ENCODE results near the gene RYR3. TPM values are rescaled to one million over a fixed set of nuclear protein-coding genes. Genes with fewer than 3 reads are reported as not detected.

The RYR3 gene
- total and polyA plus RNA-seq, 7 experiments from 2014 or later, result 0.10 to 5.3 (median 1.2) TPM; not detected in 3

GRCh38 chr15:33377204-33377603 is 66.4 kb downstream of the RYR3 start:
- intact Hi-C loops (cut with micrococcal nuclease), result no loop called here
- no peaks in the 10 kb centered on the region for H3K4me1 ChIP-seq (ENCODE audit: control insufficient read depth in 2 of 2, insufficient read depth in 2 of 2, low read length in 2 of 2)
- no peak overlapping the region for H3K27ac ChIP-seq (ENCODE audit: low read depth, low read length)
- Mint-ChIP-seq H3K9me3 (peaks cover 0 to 3% (median 0%) of the 10 kb centered on the region in 11 donors), H3K27me3 (peaks cover 0 to 38% (median 21%) of the 10 kb centered on the region in 5 donors), H3K27ac (no peak overlapping the region), H3K4me3 (no peak overlapping the region), H3K36me3 (no peaks in the 10 kb centered on the region), H3K4me1 (peaks cover 0 to 5% (median 0%) of the 10 kb centered on the region in 7 donors)
- H3K4me3 ChIP-seq (ENCODE audit: low read length), result no peak overlapping the region
- no peaks in the 10 kb centered on the region for H3K36me3 ChIP-seq (ENCODE audit: control insufficient read depth in 2 of 3, insufficient read depth in 3 of 3, low read length in 3 of 3)
- DNase-seq (no peak), ATAC-seq (no peak)
- ChIA-PET CTCF (no interaction called here), POLR2A (no interaction called here)
- no peaks in the 10 kb centered on the region for H3K27me3 ChIP-seq (ENCODE audit: control insufficient read depth in 2 of 2, insufficient read depth in 2 of 2, low read length in 2 of 2)
- H3K9me3 ChIP-seq (ENCODE audit: control insufficient read depth in 2 of 3, low read length in 3 of 3), result no peaks in the 10 kb centered on the region

- no peak for DNase-seq
- H3K27me3 ChIP-seq (ENCODE audit: control insufficient read depth in 2 of 2, insufficient read depth in 2 of 2, low read length in 2 of 2), result no peaks in the 10 kb centered on the region
- no peaks in the 10 kb centered on the region for H3K9me3 ChIP-seq (ENCODE audit: control insufficient read depth in 2 of 3, low read length in 3 of 3)
- no peak overlapping the region for H3K27ac ChIP-seq (ENCODE audit: low read depth, low read length)
- H3K4me1 ChIP-seq (ENCODE audit: control insufficient read depth in 2 of 2, insufficient read depth in 2 of 2, low read length in 2 of 2), result no peaks in the 10 kb centered on the region
- no peak overlapping the region for H3K4me3 Mint-ChIP-seq
- no peaks in the 10 kb centered on the region for H3K36me3 Mint-ChIP-seq
- intact Hi-C loops (cut with micrococcal nuclease), result no loop called here
- peaks cover 1 to 38% (median 18%) of the 10 kb centered on the region in 5 donors for H3K27me3 Mint-ChIP-seq
- no peak overlapping the region for H3K4me3 ChIP-seq (ENCODE audit: low read length)
- ChIA-PET CTCF (no interaction called here), POLR2A (no interaction called here)
- H3K36me3 ChIP-seq (ENCODE audit: control insufficient read depth in 2 of 3, insufficient read depth in 3 of 3, low read length in 3 of 3), result no peaks in the 10 kb centered on the region
- H3K27ac Mint-ChIP-seq, result no peak overlapping the region
- H3K4me1 Mint-ChIP-seq, result peaks cover 0 to 5% (median 0%) of the 10 kb centered on the region in 7 donors
- no peak for ATAC-seq
- H3K9me3 Mint-ChIP-seq, result peaks cover 0 to 3% (median 0%) of the 10 kb centered on the region in 11 donors
Observed at GRCh38 chr15:33378866-33379480, 68.2 kb downstream of the RYR3 start.

GRCh38 chr15:33380406-33380805 is 69.6 kb downstream of the RYR3 start:
- CTCF ChIA-PET, result no interaction called here
- Mint-ChIP-seq H3K27me3 (peaks cover 1 to 27% (median 18%) of the 10 kb centered on the region in 5 donors), H3K36me3 (no peaks in the 10 kb centered on the region), H3K27ac (no peak overlapping the region), H3K4me3 (no peak overlapping the region), H3K9me3 (peaks cover 0 to 3% (median 0%) of the 10 kb centered on the region in 11 donors), H3K4me1 (peaks cover 0 to under 1% (median 0%) of the 10 kb centered on the region in 7 donors)
- H3K4me3 ChIP-seq (ENCODE audit: low read length), result no peak overlapping the region
- POLR2A ChIA-PET, result no interaction called here
- no peak for ATAC-seq
- H3K27ac ChIP-seq (ENCODE audit: low read depth, low read length), result no peak overlapping the region
- H3K9me3 ChIP-seq (ENCODE audit: control insufficient read depth in 2 of 3, low read length in 3 of 3), result no peaks in the 10 kb centered on the region
- H3K36me3 ChIP-seq (ENCODE audit: control insufficient read depth in 2 of 3, insufficient read depth in 3 of 3, low read length in 3 of 3), result no peaks in the 10 kb centered on the region
- no peaks in the 10 kb centered on the region for H3K27me3 ChIP-seq (ENCODE audit: control insufficient read depth in 2 of 2, insufficient read depth in 2 of 2, low read length in 2 of 2)
- H3K4me1 ChIP-seq (ENCODE audit: control insufficient read depth in 2 of 2, insufficient read depth in 2 of 2, low read length in 2 of 2), result no peaks in the 10 kb centered on the region
- no peak for DNase-seq
- intact Hi-C loops (cut with micrococcal nuclease), result no loop called here

- H3K4me3 Mint-ChIP-seq, result no peak overlapping the region
- H3K36me3 Mint-ChIP-seq, result no peaks in the 10 kb centered on the region
- H3K4me1 ChIP-seq (ENCODE audit: control insufficient read depth in 2 of 2, insufficient read depth in 2 of 2, low read length in 2 of 2), result no peaks in the 10 kb centered on the region
- intact Hi-C loops (cut with micrococcal nuclease), result no loop called here
- H3K27ac Mint-ChIP-seq, result no peak overlapping the region
- no peak overlapping the region for H3K27ac ChIP-seq (ENCODE audit: low read depth, low read length)
- POLR2A ChIA-PET, result no interaction called here
- H3K4me3 ChIP-seq (ENCODE audit: low read length), result no peak overlapping the region
- CTCF ChIA-PET, result no interaction called here
- H3K9me3 Mint-ChIP-seq, result peaks cover 0 to 3% (median 0%) of the 10 kb centered on the region in 11 donors
- peaks cover 0 to under 1% of the 10 kb centered on the region in 2 donors for H3K27me3 ChIP-seq (ENCODE audit: control insufficient read depth in 2 of 2, insufficient read depth in 2 of 2, low read length in 2 of 2)
- ATAC-seq (no peak), DNase-seq (no peak)
- H3K9me3 ChIP-seq (ENCODE audit: control insufficient read depth in 2 of 3, low read length in 3 of 3), result no peaks in the 10 kb centered on the region
- no peaks in the 10 kb centered on the region for H3K4me1 Mint-ChIP-seq
- peaks cover 0 to 23% (median 19%) of the 10 kb centered on the region in 5 donors for H3K27me3 Mint-ChIP-seq
- H3K36me3 ChIP-seq (ENCODE audit: control insufficient read depth in 2 of 3, insufficient read depth in 3 of 3, low read length in 3 of 3), result no peaks in the 10 kb centered on the region
Observed at GRCh38 chr15:33382491-33382890, 71.7 kb downstream of the RYR3 start.

GRCh38 chr15:33384307-33384706 is 73.5 kb downstream of the RYR3 start:
- Histone ChIP-seq H3K36me3 (ENCODE audit: control insufficient read depth in 2 of 3, insufficient read depth in 3 of 3, low read length in 3 of 3) (no peaks in the 10 kb centered on the region), H3K9me3 (ENCODE audit: control insufficient read depth in 2 of 3, low read length in 3 of 3) (no peaks in the 10 kb centered on the region), H3K27me3 (ENCODE audit: control insufficient read depth in 2 of 2, insufficient read depth in 2 of 2, low read length in 2 of 2) (peaks cover 0 to 4% of the 10 kb centered on the region in 2 donors), H3K27ac (ENCODE audit: low read depth, low read length) (no peak overlapping the region), H3K4me1 (ENCODE audit: control insufficient read depth in 2 of 2, insufficient read depth in 2 of 2, low read length in 2 of 2) (no peaks in the 10 kb centered on the region), H3K4me3 (ENCODE audit: low read length) (no peak overlapping the region)
- CTCF ChIA-PET, result no interaction called here
- no peak overlapping the region for H3K27ac Mint-ChIP-seq
- POLR2A ChIA-PET, result no interaction called here
- peaks cover 1 to 35% (median 29%) of the 10 kb centered on the region in 5 donors for H3K27me3 Mint-ChIP-seq
- H3K9me3 Mint-ChIP-seq, result peaks cover 0 to 3% (median 0%) of the 10 kb centered on the region in 11 donors
- DNase-seq (no peak), ATAC-seq (no peak)
- no peaks in the 10 kb centered on the region for H3K36me3 Mint-ChIP-seq
- no peak overlapping the region for H3K4me3 Mint-ChIP-seq
- intact Hi-C loops (cut with micrococcal nuclease), result no loop called here
- no peaks in the 10 kb centered on the region for H3K4me1 Mint-ChIP-seq

- H3K36me3 Mint-ChIP-seq, result no peaks in the 10 kb centered on the region
- H3K27ac Mint-ChIP-seq, result no peak overlapping the region
- no peaks in the 10 kb centered on the region for H3K36me3 ChIP-seq (ENCODE audit: control insufficient read depth in 2 of 3, insufficient read depth in 3 of 3, low read length in 3 of 3)
- H3K27me3 Mint-ChIP-seq, result peaks cover 0 to 19% (median 14%) of the 10 kb centered on the region in 5 donors
- no peak for DNase-seq
- no peaks in the 10 kb centered on the region for H3K9me3 ChIP-seq (ENCODE audit: control insufficient read depth in 2 of 3, low read length in 3 of 3)
- H3K9me3 Mint-ChIP-seq, result no peaks in the 10 kb centered on the region
- ChIA-PET POLR2A (no interaction called here), CTCF (no interaction called here)
- intact Hi-C loops (cut with micrococcal nuclease), result no loop called here
- peaks cover 0 to 4% of the 10 kb centered on the region in 2 donors for H3K27me3 ChIP-seq (ENCODE audit: control insufficient read depth in 2 of 2, insufficient read depth in 2 of 2, low read length in 2 of 2)
- no peaks in the 10 kb centered on the region for H3K4me1 ChIP-seq (ENCODE audit: control insufficient read depth in 2 of 2, insufficient read depth in 2 of 2, low read length in 2 of 2)
- H3K4me3 ChIP-seq (ENCODE audit: low read length), result no peak overlapping the region
- ATAC-seq, result no peak
- no peaks in the 10 kb centered on the region for H3K4me1 Mint-ChIP-seq
- no peak overlapping the region for H3K4me3 Mint-ChIP-seq
- no peak overlapping the region for H3K27ac ChIP-seq (ENCODE audit: low read depth, low read length)
Observed at GRCh38 chr15:33392453-33392852, 81.7 kb downstream of the RYR3 start.

GRCh38 chr15:33393546-33393945 is 82.8 kb downstream of the RYR3 start:
- Mint-ChIP-seq H3K4me3 (no peak overlapping the region), H3K9me3 (no peaks in the 10 kb centered on the region), H3K4me1 (no peaks in the 10 kb centered on the region), H3K27ac (no peak overlapping the region), H3K27me3 (peaks cover 0 to 12% (median 9%) of the 10 kb centered on the region in 5 donors), H3K36me3 (no peaks in the 10 kb centered on the region)
- no peak overlapping the region for H3K27ac ChIP-seq (ENCODE audit: low read depth, low read length)
- ATAC-seq, result no peak
- DNase-seq, result no peak
- intact Hi-C loops (cut with micrococcal nuclease), result no loop called here
- ChIA-PET CTCF (no interaction called here), POLR2A (no interaction called here)
- H3K4me1 ChIP-seq (ENCODE audit: control insufficient read depth in 2 of 2, insufficient read depth in 2 of 2, low read length in 2 of 2), result no peaks in the 10 kb centered on the region
- no peak overlapping the region for H3K4me3 ChIP-seq (ENCODE audit: low read length)
- no peaks in the 10 kb centered on the region for H3K27me3 ChIP-seq (ENCODE audit: control insufficient read depth in 2 of 2, insufficient read depth in 2 of 2, low read length in 2 of 2)
- H3K36me3 ChIP-seq (ENCODE audit: control insufficient read depth in 2 of 3, insufficient read depth in 3 of 3, low read length in 3 of 3), result no peaks in the 10 kb centered on the region
- H3K9me3 ChIP-seq (ENCODE audit: control insufficient read depth in 2 of 3, low read length in 3 of 3), result no peaks in the 10 kb centered on the region
